ENCODE results near the gene FHOD3. TPM values are rescaled to one million over a fixed set of nuclear protein-coding genes. Genes with fewer than 3 reads are reported as not detected.

Gene FHOD3
- not detected for polyA plus RNA-seq

GRCh38 chr18:36297417-36298125 lies at the start of gene FHOD3:
Gene FHOD3, plus strand, starts transcription at chr18:36297713. Its CDS starts 123 bp downstream, at chr18:36297836.
- H3K27me3 Mint-ChIP-seq = peaks cover 20% of the 10 kb centered on the region

GRCh38 chr18:36249392-36249791 lies 48.1 kb upstream of the FHOD3 start:
- Mint-ChIP-seq H3K4me1 (peaks cover 0 to 7% (median 1%) of the 10 kb centered on the region in 3 donors), H3K4me3 (no peak overlapping the region), H3K27ac (peak overlapping the region in 1 of 3 donors; percentile 2), H3K36me3 (no peaks in the 10 kb centered on the region), H3K27me3 (peaks cover 8% of the 10 kb centered on the region), H3K9me3 (peaks cover 4 to 15% (median 6%) of the 10 kb centered on the region in 3 donors)

More at GRCh38 chr18:36297417-36298125, at the start of gene FHOD3:
- H3K36me3 Mint-ChIP-seq = no peaks in the 10 kb centered on the region
- peaks cover 0 to 2% (median 0%) of the 10 kb centered on the region in 3 donors for H3K4me1 Mint-ChIP-seq
- no peak within 1 kb of the TSS for H3K27ac Mint-ChIP-seq
- H3K4me3 Mint-ChIP-seq = peak within 1 kb of the TSS in 3 of 4 donors; percentile 56 to 78 (median 60)
- no peaks in the 10 kb centered on the region for H3K9me3 Mint-ChIP-seq

- H3K27me3 Mint-ChIP-seq = peaks cover 9% of the 10 kb centered on the region
- H3K36me3 Mint-ChIP-seq = no peaks in the 10 kb centered on the region
- no peak overlapping the region for H3K4me3 Mint-ChIP-seq
- H3K4me1 Mint-ChIP-seq = peaks cover 0 to 7% (median 1%) of the 10 kb centered on the region in 3 donors
- H3K27ac Mint-ChIP-seq = no peak overlapping the region
- H3K9me3 Mint-ChIP-seq = peaks cover 0 to 8% (median 3%) of the 10 kb centered on the region in 3 donors
Observed at GRCh38 chr18:36250827-36251226, 46.7 kb upstream of the FHOD3 start.

GRCh38 chr18:36255072-36255698 lies 42.3 kb upstream of the FHOD3 start:
- peaks cover 0 to 2% (median 0%) of the 10 kb centered on the region in 3 donors for H3K9me3 Mint-ChIP-seq
- no peak overlapping the region for H3K4me3 Mint-ChIP-seq
- H3K27me3 Mint-ChIP-seq = peaks cover 4% of the 10 kb centered on the region
- no peak overlapping the region for H3K27ac Mint-ChIP-seq
- H3K36me3 Mint-ChIP-seq = peaks cover 2% of the 10 kb centered on the region
- H3K4me1 Mint-ChIP-seq = peaks cover 0 to 1% (median 1%) of the 10 kb centered on the region in 3 donors

- Mint-ChIP-seq H3K9me3 (peaks cover 0 to 2% (median 0%) of the 10 kb centered on the region in 3 donors), H3K36me3 (peaks cover 2% of the 10 kb centered on the region), H3K4me3 (no peak overlapping the region), H3K27me3 (peaks cover 4% of the 10 kb centered on the region), H3K27ac (no peak overlapping the region), H3K4me1 (peaks cover 0 to 1% (median 0%) of the 10 kb centered on the region in 3 donors)
Observed at GRCh38 chr18:36256094-36256493, 41.4 kb upstream of the FHOD3 start.

- Mint-ChIP-seq H3K4me3 (no peak overlapping the region), H3K27me3 (peaks cover 1% of the 10 kb centered on the region), H3K36me3 (peaks cover 2% of the 10 kb centered on the region), H3K4me1 (no peaks in the 10 kb centered on the region), H3K27ac (no peak overlapping the region), H3K9me3 (peaks cover 0 to 2% (median 0%) of the 10 kb centered on the region in 3 donors)
Observed at GRCh38 chr18:36262971-36263370, 34.5 kb upstream of the FHOD3 start.

- Mint-ChIP-seq H3K36me3 (no peaks in the 10 kb centered on the region), H3K27me3 (peaks cover 1% of the 10 kb centered on the region), H3K27ac (no peak overlapping the region), H3K4me1 (no peaks in the 10 kb centered on the region), H3K4me3 (no peak overlapping the region), H3K9me3 (peaks cover 0 to 2% (median 0%) of the 10 kb centered on the region in 3 donors)
Observed at GRCh38 chr18:36264283-36264682, 33.2 kb upstream of the FHOD3 start.

GRCh38 chr18:36265015-36265414 lies 32.5 kb upstream of the FHOD3 start:
- H3K9me3 Mint-ChIP-seq = no peaks in the 10 kb centered on the region
- no peak overlapping the region for H3K4me3 Mint-ChIP-seq
- H3K27ac Mint-ChIP-seq = no peak overlapping the region
- no peaks in the 10 kb centered on the region for H3K4me1 Mint-ChIP-seq
- H3K36me3 Mint-ChIP-seq = peaks cover 1% of the 10 kb centered on the region
- peaks cover 2% of the 10 kb centered on the region for H3K27me3 Mint-ChIP-seq

GRCh38 chr18:36269157-36269556 lies 28.4 kb upstream of the FHOD3 start:
- Mint-ChIP-seq H3K9me3 (no peaks in the 10 kb centered on the region), H3K36me3 (peaks cover 1% of the 10 kb centered on the region), H3K4me3 (no peak overlapping the region), H3K27ac (no peak overlapping the region), H3K27me3 (peaks cover 7% of the 10 kb centered on the region), H3K4me1 (no peaks in the 10 kb centered on the region)

GRCh38 chr18:36271153-36271552 lies 26.4 kb upstream of the FHOD3 start:
- Mint-ChIP-seq H3K27ac (no peak overlapping the region), H3K27me3 (peaks cover 11% of the 10 kb centered on the region), H3K4me1 (peaks cover 0 to 2% (median 0%) of the 10 kb centered on the region in 3 donors), H3K4me3 (no peak overlapping the region), H3K36me3 (peaks cover 1% of the 10 kb centered on the region), H3K9me3 (no peaks in the 10 kb centered on the region)

GRCh38 chr18:36273347-36273746 lies 24.2 kb upstream of the FHOD3 start:
- Mint-ChIP-seq H3K27me3 (peaks cover 12% of the 10 kb centered on the region), H3K9me3 (no peaks in the 10 kb centered on the region), H3K4me3 (no peak overlapping the region), H3K36me3 (peaks cover 1% of the 10 kb centered on the region), H3K4me1 (peaks cover 0 to 2% (median 0%) of the 10 kb centered on the region in 3 donors), H3K27ac (no peak overlapping the region)

- peaks cover 13% of the 10 kb centered on the region for H3K27me3 Mint-ChIP-seq
- H3K9me3 Mint-ChIP-seq = no peaks in the 10 kb centered on the region
- H3K4me1 Mint-ChIP-seq = peaks cover 0 to 2% (median 0%) of the 10 kb centered on the region in 3 donors
- H3K36me3 Mint-ChIP-seq = peaks cover 1% of the 10 kb centered on the region
- no peak overlapping the region for H3K4me3 Mint-ChIP-seq
- no peak overlapping the region for H3K27ac Mint-ChIP-seq
Observed at GRCh38 chr18:36274083-36274715, 23.3 kb upstream of the FHOD3 start.

- H3K27me3 Mint-ChIP-seq = peaks cover 9% of the 10 kb centered on the region
Observed at GRCh38 chr18:36275561-36275960, 22.0 kb upstream of the FHOD3 start.

GRCh38 chr18:36279001-36279400 lies 18.5 kb upstream of the FHOD3 start:
- H3K27me3 Mint-ChIP-seq = peaks cover 12% of the 10 kb centered on the region
- no peak overlapping the region for H3K4me3 Mint-ChIP-seq
- H3K27ac Mint-ChIP-seq = no peak overlapping the region
- H3K4me1 Mint-ChIP-seq = peaks cover 0 to 2% (median 0%) of the 10 kb centered on the region in 3 donors
- H3K9me3 Mint-ChIP-seq = no peaks in the 10 kb centered on the region
- no peaks in the 10 kb centered on the region for H3K36me3 Mint-ChIP-seq

More at GRCh38 chr18:36275561-36275960, 22.0 kb upstream of the FHOD3 start:
- no peaks in the 10 kb centered on the region for H3K36me3 Mint-ChIP-seq
- H3K27ac Mint-ChIP-seq = no peak overlapping the region
- peaks cover 0 to 2% (median 0%) of the 10 kb centered on the region in 3 donors for H3K4me1 Mint-ChIP-seq
- no peaks in the 10 kb centered on the region for H3K9me3 Mint-ChIP-seq
- H3K4me3 Mint-ChIP-seq = no peak overlapping the region

GRCh38 chr18:36281936-36282335 lies 15.6 kb upstream of the FHOD3 start:
- H3K36me3 Mint-ChIP-seq = no peaks in the 10 kb centered on the region
- no peaks in the 10 kb centered on the region for H3K9me3 Mint-ChIP-seq
- H3K27me3 Mint-ChIP-seq = peaks cover 11% of the 10 kb centered on the region
- no peak overlapping the region for H3K4me3 Mint-ChIP-seq
- no peak overlapping the region for H3K27ac Mint-ChIP-seq
- peaks cover 0 to 3% (median 2%) of the 10 kb centered on the region in 3 donors for H3K4me1 Mint-ChIP-seq
